Astrocyte (in vitro differentiated cells and primary cell): ENCODE results near the gene SPEF1. TPM values are rescaled to one million over a fixed set of nuclear protein-coding genes. Genes with fewer than 3 reads are reported as not detected.

Source experiments
- DNase-seq: peaks from one replicate; pipeline ENCODE4 v3.0.0-alpha.2; 2010; ENCODE audit warnings: low read depth
- FAIRE-seq: peaks from 2 replicates; lab custom pipeline; 2011; peaks lifted over from hg19 to GRCh38; lab: Jason Lieb, UNC
- H2AFZ ChIP-seq: 2 replicates; pipeline ENCODE4 v1.6.0; 2012; ENCODE audit warnings: low read depth, low read length, inconsistent platforms
- H3K27ac ChIP-seq: 2 replicates; pipeline ENCODE4 v1.5.1; 2011; ENCODE audit warnings: low read depth, low read length, inconsistent platforms
- H3K27me3 ChIP-seq: 2 replicates; pipeline ENCODE4 v1.6.0; 2011; ENCODE audit warnings: low read length, inconsistent platforms; ENCODE audit not compliant: insufficient read depth
- H3K36me3 ChIP-seq: 2 replicates; pipeline ENCODE4 v1.5.1; 2011; ENCODE audit warnings: low read length, inconsistent platforms; ENCODE audit not compliant: insufficient read depth
- H3K4me1 ChIP-seq: 2 replicates; pipeline ENCODE4 v1.5.1; 2011; ENCODE audit warnings: low read length, inconsistent platforms; ENCODE audit not compliant: insufficient read depth
- H3K4me2 ChIP-seq: 2 replicates; pipeline ENCODE4 v1.6.0; 2012; ENCODE audit warnings: low read length, inconsistent platforms
- H3K4me3 ChIP-seq: 2 replicates; pipeline ENCODE4 v1.5.1; 2011; ENCODE audit warnings: low read depth, mild to moderate bottlenecking, low read length, inconsistent platforms; ENCODE audit not compliant: insufficient read depth
- H3K79me2 ChIP-seq: 2 replicates; pipeline ENCODE4 v1.6.0; 2012; ENCODE audit warnings: mild to moderate bottlenecking, low read length, inconsistent platforms; ENCODE audit not compliant: insufficient read depth
- H3K9ac ChIP-seq: 2 replicates; pipeline ENCODE4 v1.6.0; 2012; ENCODE audit warnings: mild to moderate bottlenecking, low read length, inconsistent platforms
- H3K9me3 ChIP-seq: 2 replicates; pipeline ENCODE4 v1.5.1; 2012; ENCODE audit warnings: low read depth, mild to moderate bottlenecking, low read length, inconsistent platforms; ENCODE audit not compliant: insufficient read depth
- H4K20me1 ChIP-seq: 2 replicates; pipeline ENCODE4 v1.6.0; 2012; ENCODE audit warnings: low read length, inconsistent platforms; ENCODE audit not compliant: insufficient read depth
- H3K27ac Mint-ChIP-seq: one replicate; pipeline ENCODE4 v1.8.0; 2021; ENCODE audit warnings: mild to moderate bottlenecking, mixed read lengths; ENCODE audit not compliant: unreplicated experiment
- H3K27me3 Mint-ChIP-seq: one replicate; pipeline ENCODE4 v1.8.0; 2021; ENCODE audit warnings: low read depth, mixed read lengths; ENCODE audit not compliant: unreplicated experiment
- H3K36me3 Mint-ChIP-seq: one replicate; pipeline ENCODE4 v1.8.0; 2021; ENCODE audit warnings: low read depth, mixed read lengths; ENCODE audit not compliant: unreplicated experiment
- H3K4me1 Mint-ChIP-seq: one replicate; pipeline ENCODE4 v1.8.0; 2021; ENCODE audit warnings: low read depth, mixed read lengths; ENCODE audit not compliant: unreplicated experiment
- H3K4me3 Mint-ChIP-seq: one replicate; pipeline ENCODE4 v1.8.0; 2021; ENCODE audit warnings: mild to moderate bottlenecking, moderate library complexity, mixed read lengths; ENCODE audit not compliant: unreplicated experiment
- H3K9me3 Mint-ChIP-seq: one replicate; pipeline ENCODE4 v1.8.0; 2021; ENCODE audit warnings: mild to moderate bottlenecking, mixed read lengths; ENCODE audit not compliant: unreplicated experiment
- CTCF ChIP-seq: IDR thresholded peaks from 2 replicates; pipeline ENCODE4 v1.5.1; 2011; ENCODE audit warnings: low read depth, mild to moderate bottlenecking, inconsistent platforms, low read length, moderate library complexity; ENCODE audit not compliant: insufficient read depth
- EZH2 ChIP-seq: IDR thresholded peaks from 2 replicates; pipeline ENCODE4 v1.6.1; 2012; ENCODE audit warnings: mild to moderate bottlenecking, low read length, inconsistent platforms; ENCODE audit not compliant: insufficient read depth
- total RNA-seq: library from RNA; stranded (reverse); gene quantifications from 2 replicates; pipeline ENCODE4 v1.2.1, GENCODE V29; 2021

The SPEF1 gene
- total RNA-seq, 1 donor from 2014 or later, result 0.45 TPM

GRCh38 chr20:3800878-3801260 lies 19.6 kb upstream of the SPEF1 start:
- peaks cover 34% of the 10 kb centered on the region for H3K79me2 ChIP-seq
- H3K36me3 ChIP-seq, result peaks cover 17% of the 10 kb centered on the region
- H3K4me3 ChIP-seq, result no peak overlapping the region
- no peak overlapping the region for H3K9ac ChIP-seq
- H3K4me1 ChIP-seq, result peaks cover 39% of the 10 kb centered on the region
- H3K27me3 ChIP-seq, result no peaks in the 10 kb centered on the region
- H4K20me1 ChIP-seq, result peaks cover 6% of the 10 kb centered on the region
- Mint-ChIP-seq H3K27me3 (no peaks in the 10 kb centered on the region), H3K9me3 (no peaks in the 10 kb centered on the region), H3K36me3 (peaks cover 23% of the 10 kb centered on the region), H3K27ac (no peak overlapping the region), H3K4me3 (no peak overlapping the region), H3K4me1 (peaks cover 16% of the 10 kb centered on the region)
- H3K4me2 ChIP-seq, result no peak overlapping the region
- DNase-seq (no peak), FAIRE-seq (no peak)
- TF ChIP-seq CTCF, result no peak
- no peak for TF ChIP-seq EZH2
- no peak overlapping the region for H3K27ac ChIP-seq
- H2AFZ ChIP-seq, result no peak overlapping the region
- H3K9me3 ChIP-seq, result no peaks in the 10 kb centered on the region

- DNase-seq (no peak), FAIRE-seq (no peak)
- H3K27me3 Mint-ChIP-seq, result no peaks in the 10 kb centered on the region
- Histone ChIP-seq H3K79me2 (peaks cover 34% of the 10 kb centered on the region), H3K4me2 (no peak overlapping the region), H2AFZ (no peak overlapping the region), H3K9me3 (no peaks in the 10 kb centered on the region), H3K4me3 (no peak overlapping the region), H3K9ac (no peak overlapping the region), H3K27ac (no peak overlapping the region), H3K27me3 (no peaks in the 10 kb centered on the region), H4K20me1 (peaks cover 6% of the 10 kb centered on the region), H3K4me1 (peaks cover 34% of the 10 kb centered on the region), H3K36me3 (peaks cover 17% of the 10 kb centered on the region)
- peaks cover 11% of the 10 kb centered on the region for H3K4me1 Mint-ChIP-seq
- peaks cover 23% of the 10 kb centered on the region for H3K36me3 Mint-ChIP-seq
- H3K27ac Mint-ChIP-seq, result no peak overlapping the region
- no peaks in the 10 kb centered on the region for H3K9me3 Mint-ChIP-seq
- no peak overlapping the region for H3K4me3 Mint-ChIP-seq
- no peak for TF ChIP-seq EZH2
- TF ChIP-seq CTCF, result no peak
These were observed 19.1 kb upstream of the SPEF1 start for GRCh38 chr20:3800256-3800877.

DNA sequence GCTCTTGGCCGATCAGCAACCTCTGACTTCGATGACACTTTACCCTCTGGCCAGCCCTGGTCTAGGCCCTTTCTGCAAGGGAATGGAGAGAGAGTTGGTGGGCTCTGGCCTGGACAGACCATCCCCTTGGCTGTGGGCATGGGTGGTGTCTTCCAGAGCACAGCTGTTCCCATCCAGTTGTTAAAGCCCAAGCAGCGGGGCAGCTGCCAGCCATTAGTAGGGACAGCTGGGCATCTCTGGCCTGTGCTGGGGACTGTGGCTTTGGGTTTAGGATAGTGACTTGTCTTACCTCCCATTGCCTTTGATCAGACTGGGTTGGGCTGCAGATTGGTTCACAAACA lies 17.6 kb upstream of the SPEF1 start:
- Mint-ChIP-seq H3K27me3 (no peaks in the 10 kb centered on the region), H3K4me1 (peaks cover 11% of the 10 kb centered on the region), H3K27ac (peak overlapping the region; percentile 66), H3K4me3 (no peak overlapping the region), H3K36me3 (peaks cover 22% of the 10 kb centered on the region), H3K9me3 (no peaks in the 10 kb centered on the region)
- no peak for TF ChIP-seq CTCF
- TF ChIP-seq EZH2, result no peak
- no peaks in the 10 kb centered on the region for H3K9me3 ChIP-seq
- H3K4me2 ChIP-seq, result no peak overlapping the region
- no peak overlapping the region for H3K4me3 ChIP-seq
- no peak overlapping the region for H3K27ac ChIP-seq
- H3K27me3 ChIP-seq, result no peaks in the 10 kb centered on the region
- no peak overlapping the region for H3K9ac ChIP-seq
- peaks cover 34% of the 10 kb centered on the region for H3K79me2 ChIP-seq
- H2AFZ ChIP-seq, result no peak overlapping the region
- peaks cover 17% of the 10 kb centered on the region for H3K36me3 ChIP-seq
- no peak for FAIRE-seq
- no peak for DNase-seq
- H4K20me1 ChIP-seq, result peaks cover 6% of the 10 kb centered on the region
- peaks cover 30% of the 10 kb centered on the region for H3K4me1 ChIP-seq
